GM12878 (cell line): ENCODE measurements around the gene RADIL. TPM values are rescaled to one million over a fixed set of nuclear protein-coding genes. Genes with fewer than 3 reads are reported as not detected.

ENCODE experiments used
- ATAC-seq: fragments of 200-7000 bp; cut with Tn5 transposase; 3 replicates; pipeline ENCODE4 v1.9.1; 2020; ENCODE audit warnings: mild to moderate bottlenecking, moderate library complexity
- BruUV-seq: library from RNA; stranded (reverse); fragments of 400-500 nt; replicated peaks from 2 replicates; lab custom pipeline; 2021; lab: Mats Ljungman, UMichigan
- CTCF ChIA-PET: fragments of 300-600 bp; sonication (Branson Sonifier 250); formaldehyde crosslinking; extraction: SDS; loops from one replicate; lab custom pipeline; 2021; ENCODE audit warnings: inconsistent platforms; lab: Yijun Ruan, JAX
- POLR2A ChIA-PET: fragments of 350-600 bp; formaldehyde crosslinking; extraction: SDS; loops from one replicate; lab custom pipeline; 2021; ENCODE audit warnings: inconsistent platforms; lab: Charles Lee
- RAD21 ChIA-PET: fragments of 300-600 bp; sonication (Branson Sonifier 250); formaldehyde crosslinking; loops from one replicate; lab custom pipeline; 2023; ENCODE audit warnings: antibody characterized with exemption; ENCODE audit not compliant: unreplicated experiment; lab: Charles Lee
- SMC1A ChIA-PET: fragments of 300-600 bp; sonication (Branson Sonifier 250); formaldehyde crosslinking; loops from one replicate; lab custom pipeline; 2023; ENCODE audit not compliant: unreplicated experiment, uncharacterized antibody; lab: Charles Lee
- DNase-seq: peaks from one replicate; pipeline ENCODE4 v3.0.0-alpha.2; 2011; ENCODE audit warnings: low read depth, low spot score
- FAIRE-seq: peaks from 3 replicates; lab custom pipeline; 2011; peaks lifted over from hg19 to GRCh38; lab: Jason Lieb, UNC
- H2AFZ ChIP-seq: 2 replicates; pipeline ENCODE4 v1.6.0; 2011; ENCODE audit warnings: low read depth, low read length, control low read depth; ENCODE audit not compliant: control insufficient read depth
- H3K27ac ChIP-seq: 2 replicates; pipeline ENCODE4 v1.5.1; 2011; ENCODE audit warnings: control low read depth; ENCODE audit not compliant: control insufficient read depth, insufficient read depth
- H3K27me3 ChIP-seq, 2 experiments: replicated peaks in 1 of 2; 2 replicates each; pipeline versions ENCODE4 v1.6.0 to v1.6.1; 2011; ENCODE audit warnings: low read length in 1 of 2; ENCODE audit not compliant: control insufficient read depth in 2 of 2, insufficient read depth in 2 of 2
- H3K36me3 ChIP-seq, 2 experiments: 2 replicates each; pipeline ENCODE4 v1.5.1; 2011; ENCODE audit warnings: low read length in 1 of 2; ENCODE audit not compliant: control insufficient read depth in 2 of 2, insufficient read depth in 2 of 2
- H3K4me1 ChIP-seq: 2 replicates; pipeline ENCODE4 v1.6.1; 2011; ENCODE audit warnings: mild to moderate bottlenecking, low read length, moderate library complexity, mixed read lengths; ENCODE audit not compliant: control insufficient read depth, insufficient read depth
- H3K4me2 ChIP-seq: 2 replicates; pipeline ENCODE4 v1.6.0; 2011; ENCODE audit warnings: control low read depth; ENCODE audit not compliant: control insufficient read depth, insufficient read depth
- H3K4me3 ChIP-seq: fragments of 200-600 bp; sonication (generic); 2 replicates; pipeline ENCODE4 v1.5.1; 2016
- H3K79me2 ChIP-seq: 2 replicates; pipeline ENCODE4 v1.6.0; 2011; ENCODE audit warnings: low read length; ENCODE audit not compliant: control insufficient read depth, insufficient read depth
- H3K9ac ChIP-seq: 2 replicates; pipeline ENCODE4 v1.8.0; 2011; ENCODE audit warnings: low read length, control low read depth, mixed read lengths; ENCODE audit not compliant: control insufficient read depth, insufficient read depth
- H3K9me3 ChIP-seq: replicated peaks from 3 replicates; pipeline ENCODE4 v1.5.1; 2011; ENCODE audit warnings: mild to moderate bottlenecking, low read length; ENCODE audit not compliant: control insufficient read depth, insufficient read depth
- H4K20me1 ChIP-seq: 2 replicates; pipeline ENCODE4 v1.6.0; 2011; ENCODE audit not compliant: control insufficient read depth, insufficient read depth
- BHLHE40 ChIP-seq, 2 experiments: fragments of 450-650 bp in 1 of 2; IDR thresholded peaks; 2 replicates each; pipeline ENCODE4 v1.6.1; 2011 to 2017; ENCODE audit warnings: low read depth in 2 of 2, borderline replicate concordance in 1 of 2, improper control_type of control experiment in 1 of 2, low read length in 1 of 2, mild to moderate bottlenecking in 1 of 2
- CREB1 ChIP-seq: IDR thresholded peaks from 2 replicates; pipeline ENCODE4 v1.6.1; 2012; ENCODE audit warnings: low read depth, mild to moderate bottlenecking, inconsistent platforms
- DPF2 ChIP-seq: fragments of 450-650 bp; IDR thresholded peaks from 2 replicates; pipeline ENCODE4 v1.6.1; 2017; ENCODE audit warnings: mild to moderate bottlenecking
- EGR1 ChIP-seq, 2 experiments: IDR thresholded peaks; 1 replicate in 1 of 2; 2 replicates in 1 of 2; pipeline ENCODE4 v1.6.1; 2011 to 2012; ENCODE audit warnings: low read depth in 2 of 2, low read length in 2 of 2, borderline replicate concordance in 1 of 2, mild to moderate bottlenecking in 1 of 2, moderate library complexity in 1 of 2
- ESRRA ChIP-seq: IDR thresholded peaks from 2 replicates; pipeline ENCODE4 v1.6.1; 2012; ENCODE audit warnings: mild to moderate bottlenecking, low read length, improper control_type of control experiment
- EZH2 ChIP-seq: IDR thresholded peaks from 2 replicates; pipeline ENCODE4 v1.6.1; 2012; ENCODE audit warnings: low read depth, mild to moderate bottlenecking, control low read depth, inconsistent platforms, low read length, borderline replicate concordance; ENCODE audit not compliant: control insufficient read depth
- IKZF2 ChIP-seq, 2 experiments: fragments of 450-650 bp; IDR thresholded peaks; 2 replicates each; pipeline ENCODE4 v1.6.1; 2017; ENCODE audit warnings: mild to moderate bottlenecking in 2 of 2, moderate library complexity in 2 of 2
- IRF4 ChIP-seq: IDR thresholded peaks from 2 replicates; pipeline ENCODE4 v1.6.1; 2011; ENCODE audit warnings: low read depth, low read length
- NFYB ChIP-seq: IDR thresholded peaks from 2 replicates; pipeline ENCODE4 v1.6.1; 2011; ENCODE audit warnings: low read depth, mild to moderate bottlenecking, low read length, improper control_type of control experiment, moderate library complexity; ENCODE audit not compliant: insufficient read depth
- RAD51 ChIP-seq: fragments of 450-650 bp; IDR thresholded peaks from 2 replicates; pipeline ENCODE4 v1.6.1; 2016; ENCODE audit warnings: moderate library complexity, mild to moderate bottlenecking, inconsistent platforms
- SMAD5 ChIP-seq: IDR thresholded peaks from 2 replicates; pipeline ENCODE4 v1.6.1; 2016; ENCODE audit warnings: antibody characterized with exemption, low read depth
- STAT1 ChIP-seq: fragments of 450-650 bp; conservative IDR thresholded peaks from 2 replicates; pipeline ENCODE4 v1.6.1; 2014; ENCODE audit warnings: antibody characterized with exemption, mild to moderate bottlenecking
- SUPT20H ChIP-seq: IDR thresholded peaks from 2 replicates; pipeline ENCODE4 v1.6.1; 2011; ENCODE audit warnings: low read depth, mild to moderate bottlenecking, low read length, moderate library complexity, borderline replicate concordance; ENCODE audit not compliant: control insufficient read depth
- ZNF207 ChIP-seq: fragments of 450-650 bp; IDR thresholded peaks from 2 replicates; pipeline ENCODE4 v1.6.1; 2014; ENCODE audit warnings: antibody characterized with exemption, mild to moderate bottlenecking, borderline replicate concordance
- ZNF24 ChIP-seq: fragments of 450-650 bp; IDR thresholded peaks from 2 replicates; pipeline ENCODE4 v1.6.1; 2017; ENCODE audit warnings: antibody characterized with exemption, mild to moderate bottlenecking
- WGBS: methylation state at CpG from one replicate; pipeline ENCODE4 v1.1.6; 2016; ENCODE audit warnings: low lambda C conversion rate; ENCODE audit not compliant: insufficient replicate concordance, insufficient coverage; ENCODE audit errors: missing lambda C conversion rate; 5-methylcytosine and 5-hydroxymethylcytosine counted together
- in situ Hi-C: fragments of 300-500 bp; cut with MboI; formaldehyde crosslinking; loops from 9 replicates; pipeline ENCODE4 v1.14.3; 2018; ENCODE audit warnings: mixed read lengths
- intact Hi-C: fragments of 100-400 bp; cut with micrococcal nuclease; formaldehyde crosslinking; loops from one replicate; pipeline ENCODE4 v1.14.2; 2022; ENCODE audit not compliant: unreplicated experiment
- polyA plus RNA-seq, 11 experiments: library from polyadenylated mRNA; depleted of rRNA in 4 of 11; unstranded in 6 of 11; stranded (reverse) in 5 of 11; fragments of >200 nt; fragmentation: Nextera tagmentation in 4 of 11; fragmentation: Illumina TruSeq in 1 of 11; extraction: Ambion mirVana in 4 of 11; extraction: Trizol in 1 of 11; gene quantifications; 1 replicate in 1 of 11; 2 replicates in 10 of 11; pipeline versions ENCODE4 v1.2.1 to v1.2.3, GENCODE V29; 2011 to 2016; ENCODE audit warnings: inconsistent platforms in 2 of 11, missing spikeins in 2 of 11, low read depth in 1 of 11
- total RNA-seq, 4 experiments: library from RNA; depleted of rRNA in 3 of 4; stranded (reverse); fragments of >200 nt in 3 of 4; fragmentation: Illumina TruSeq in 1 of 4; extraction: Trizol in 1 of 4; gene quantifications; 2 replicates each; pipeline versions ENCODE4 v1.2.1 to v1.2.3, GENCODE V29; 2013 to 2021
- TF ChIP-seq, protein P1 (sequence below): IDR thresholded peaks from 2 replicates; pipeline ENCODE4 v1.6.1; 2012; ENCODE audit warnings: low read depth, low read length, improper control_type of control experiment
- TF ChIP-seq, protein P2 (sequence below): IDR thresholded peaks from 2 replicates; pipeline ENCODE4 v1.6.1; 2011; ENCODE audit warnings: borderline replicate concordance, low read depth, mild to moderate bottlenecking, moderate library complexity, mixed read lengths, low read length; ENCODE audit not compliant: insufficient read depth; ENCODE audit errors: extremely low read length
- TF ChIP-seq, protein P3 (sequence below): fragments of 450-650 bp; IDR thresholded peaks from 2 replicates; pipeline ENCODE4 v1.6.1; 2017; ENCODE audit warnings: low read depth, mild to moderate bottlenecking, moderate library complexity
- TF ChIP-seq, protein P4 (sequence below): fragments of 450-650 bp; formaldehyde crosslinking; IDR thresholded peaks from 2 replicates; pipeline ENCODE4 v1.5.0; 2022; ENCODE audit warnings: mild to moderate bottlenecking, missing genetic modification characterization

The RADIL gene
- total and polyA plus RNA-seq, 10 of the 15 experiments (the other 5 are each of a cell fraction or from before 2014, with no cell fraction given) = 0.05 to 0.06 TPM; not detected in 8

DNA sequence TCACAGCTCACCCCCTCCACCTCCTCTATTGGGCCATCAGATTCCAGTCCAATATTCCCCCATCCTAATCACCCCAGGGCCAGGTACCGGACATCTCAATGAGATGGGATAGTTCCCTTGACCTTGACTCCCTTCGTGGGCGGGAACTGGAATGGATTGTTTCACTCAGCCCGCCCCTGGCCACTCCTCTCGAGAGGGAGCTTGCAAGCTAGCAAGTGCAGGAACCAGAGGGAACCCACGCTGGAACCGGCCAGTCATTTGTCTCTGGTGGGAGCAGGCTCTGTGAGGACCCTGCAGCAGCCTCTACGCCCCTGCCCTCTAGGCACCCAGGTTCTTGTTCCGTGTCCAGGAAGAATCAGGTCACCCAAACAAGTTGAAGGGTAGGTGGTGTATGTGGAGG, 11.0 kb upstream of the RADIL start:
- no peak for FAIRE-seq
- POLR2A ChIA-PET = no interaction called here
- RAD21 ChIA-PET = no interaction called here
- CTCF ChIA-PET = no interaction called here
- Histone ChIP-seq H3K9me3 (no peaks in the 10 kb centered on the region), H3K27ac (no peak overlapping the region), H3K4me3 (no peak overlapping the region), H4K20me1 (no peaks in the 10 kb centered on the region), H3K36me3 (no peaks in the 10 kb centered on the region), H3K4me2 (no peak overlapping the region), H3K9ac (no peak overlapping the region), H3K27me3 (no peaks in the 10 kb centered on the region), H3K79me2 (no peaks in the 10 kb centered on the region), H2AFZ (no peak overlapping the region), H3K4me1 (no peaks in the 10 kb centered on the region)
- no TSS peak for BruUV-seq
- no peak for DNase-seq
- intact Hi-C loops (no loop called here), in situ Hi-C loops (no loop called here)
- SMC1A ChIA-PET = no interaction called here
- 33% methylated on average over 9 of the region's 9 CpGs for WGBS
- no peak for ATAC-seq
- TF ChIP-seq STAT1 = no peak
- no peak for TF ChIP-seq EGR1 (IDR thresholded peaks at IDR 0.05; ENCODE audit: borderline replicate concordance in 1 of 2, low read depth in 2 of 2, low read length in 2 of 2)
- TF ChIP-seq EZH2 = no peak
- no peak for TF ChIP-seq CREB1
- TF ChIP-seq RAD51 = no peak
- TF ChIP-seq SUPT20H = no peak
- no peak for TF ChIP-seq SMAD5
- TF ChIP-seq, protein P1, sequence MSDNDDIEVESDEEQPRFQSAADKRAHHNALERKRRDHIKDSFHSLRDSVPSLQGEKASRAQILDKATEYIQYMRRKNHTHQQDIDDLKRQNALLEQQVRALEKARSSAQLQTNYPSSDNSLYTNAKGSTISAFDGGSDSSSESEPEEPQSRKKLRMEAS = no peak
- TF ChIP-seq ZNF207 = no peak
- TF ChIP-seq IRF4 = no peak
- TF ChIP-seq, protein P2, sequence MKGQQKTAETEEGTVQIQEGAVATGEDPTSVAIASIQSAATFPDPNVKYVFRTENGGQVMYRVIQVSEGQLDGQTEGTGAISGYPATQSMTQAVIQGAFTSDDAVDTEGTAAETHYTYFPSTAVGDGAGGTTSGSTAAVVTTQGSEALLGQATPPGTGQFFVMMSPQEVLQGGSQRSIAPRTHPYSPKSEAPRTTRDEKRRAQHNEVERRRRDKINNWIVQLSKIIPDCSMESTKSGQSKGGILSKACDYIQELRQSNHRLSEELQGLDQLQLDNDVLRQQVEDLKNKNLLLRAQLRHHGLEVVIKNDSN = no peak
- TF ChIP-seq, protein P3, sequence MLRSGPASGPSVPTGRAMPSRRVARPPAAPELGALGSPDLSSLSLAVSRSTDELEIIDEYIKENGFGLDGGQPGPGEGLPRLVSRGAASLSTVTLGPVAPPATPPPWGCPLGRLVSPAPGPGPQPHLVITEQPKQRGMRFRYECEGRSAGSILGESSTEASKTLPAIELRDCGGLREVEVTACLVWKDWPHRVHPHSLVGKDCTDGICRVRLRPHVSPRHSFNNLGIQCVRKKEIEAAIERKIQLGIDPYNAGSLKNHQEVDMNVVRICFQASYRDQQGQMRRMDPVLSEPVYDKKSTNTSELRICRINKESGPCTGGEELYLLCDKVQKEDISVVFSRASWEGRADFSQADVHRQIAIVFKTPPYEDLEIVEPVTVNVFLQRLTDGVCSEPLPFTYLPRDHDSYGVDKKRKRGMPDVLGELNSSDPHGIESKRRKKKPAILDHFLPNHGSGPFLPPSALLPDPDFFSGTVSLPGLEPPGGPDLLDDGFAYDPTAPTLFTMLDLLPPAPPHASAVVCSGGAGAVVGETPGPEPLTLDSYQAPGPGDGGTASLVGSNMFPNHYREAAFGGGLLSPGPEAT = no peak
- TF ChIP-seq NFYB = no peak
- TF ChIP-seq, protein P4, sequence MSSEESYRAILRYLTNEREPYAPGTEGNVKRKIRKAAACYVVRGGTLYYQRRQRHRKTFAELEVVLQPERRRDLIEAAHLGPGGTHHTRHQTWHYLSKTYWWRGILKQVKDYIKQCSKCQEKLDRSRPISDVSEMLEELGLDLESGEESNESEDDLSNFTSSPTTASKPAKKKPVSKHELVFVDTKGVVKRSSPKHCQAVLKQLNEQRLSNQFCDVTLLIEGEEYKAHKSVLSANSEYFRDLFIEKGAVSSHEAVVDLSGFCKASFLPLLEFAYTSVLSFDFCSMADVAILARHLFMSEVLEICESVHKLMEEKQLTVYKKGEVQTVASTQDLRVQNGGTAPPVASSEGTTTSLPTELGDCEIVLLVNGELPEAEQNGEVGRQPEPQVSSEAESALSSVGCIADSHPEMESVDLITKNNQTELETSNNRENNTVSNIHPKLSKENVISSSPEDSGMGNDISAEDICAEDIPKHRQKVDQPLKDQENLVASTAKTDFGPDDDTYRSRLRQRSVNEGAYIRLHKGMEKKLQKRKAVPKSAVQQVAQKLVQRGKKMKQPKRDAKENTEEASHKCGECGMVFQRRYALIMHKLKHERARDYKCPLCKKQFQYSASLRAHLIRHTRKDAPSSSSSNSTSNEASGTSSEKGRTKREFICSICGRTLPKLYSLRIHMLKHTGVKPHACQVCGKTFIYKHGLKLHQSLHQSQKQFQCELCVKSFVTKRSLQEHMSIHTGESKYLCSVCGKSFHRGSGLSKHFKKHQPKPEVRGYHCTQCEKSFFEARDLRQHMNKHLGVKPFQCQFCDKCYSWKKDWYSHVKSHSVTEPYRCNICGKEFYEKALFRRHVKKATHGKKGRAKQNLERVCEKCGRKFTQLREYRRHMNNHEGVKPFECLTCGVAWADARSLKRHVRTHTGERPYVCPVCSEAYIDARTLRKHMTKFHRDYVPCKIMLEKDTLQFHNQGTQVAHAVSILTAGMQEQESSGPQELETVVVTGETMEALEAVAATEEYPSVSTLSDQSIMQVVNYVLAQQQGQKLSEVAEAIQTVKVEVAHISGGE (CRISPR knock-in tag) = no peak
- no peak for TF ChIP-seq DPF2
- no peak for TF ChIP-seq IKZF2 (IDR thresholded peaks at IDR 0.05)
- TF ChIP-seq BHLHE40 (IDR thresholded peaks at IDR 0.05; ENCODE audit: borderline replicate concordance in 1 of 2, low read depth in 2 of 2, low read length in 1 of 2) = no peak
- no peak for TF ChIP-seq ZNF24
- no peak for TF ChIP-seq ESRRA
